GM12878 (cell line): Measurements from ENCODE around the gene NEMF. TPM values are rescaled to one million over a fixed set of nuclear protein-coding genes. Genes with fewer than 3 reads are reported as not detected.
A peak's percentile ranks its signal among the peaks of the same experiment; 100 is the strongest.

ENCODE experiments used
- BRCA1 ChIP-seq: IDR thresholded peaks from 2 replicates; pipeline ENCODE4 v1.6.1; 2011; ENCODE audit warnings: low read depth, low read length, improper control_type of control experiment
- EP300 ChIP-seq, 2 experiments: fragments of 150-350 bp in 1 of 2; IDR thresholded peaks; 2 replicates each; pipeline ENCODE4 v1.6.1; 2011 to 2012; ENCODE audit warnings: low read depth in 2 of 2, low read length in 2 of 2, borderline replicate concordance in 1 of 2, improper control_type of control experiment in 1 of 2, inconsistent platforms in 1 of 2; ENCODE audit not compliant: control insufficient read depth in 1 of 2
- ETV6 ChIP-seq, 2 experiments: fragments of 450-650 bp in 1 of 2; IDR thresholded peaks in 1 of 2; conservative IDR thresholded peaks in 1 of 2; 2 replicates each; pipeline ENCODE4 v1.6.1; 2014; ENCODE audit warnings: antibody characterized with exemption in 1 of 2, borderline replicate concordance in 1 of 2, low read depth in 1 of 2, mild to moderate bottlenecking in 1 of 2, moderate library complexity in 1 of 2
- FOXK2 ChIP-seq: fragments of 450-650 bp; IDR thresholded peaks from 2 replicates; pipeline ENCODE4 v1.6.1; 2017; ENCODE audit warnings: mild to moderate bottlenecking, moderate library complexity
- IRF3 ChIP-seq: fragments of 450-650 bp; IDR thresholded peaks from 2 replicates; pipeline ENCODE4 v1.6.1; 2014; ENCODE audit warnings: mild to moderate bottlenecking
- MTA3 ChIP-seq: IDR thresholded peaks from 2 replicates; pipeline ENCODE4 v1.6.1; 2012; ENCODE audit warnings: low read length, inconsistent platforms, borderline replicate concordance
- MYB ChIP-seq: fragments of 150-350 bp; IDR thresholded peaks from 2 replicates; pipeline ENCODE4 v1.6.1; 2014; ENCODE audit warnings: mild to moderate bottlenecking, low read depth, low read length, borderline replicate concordance
- RELA ChIP-seq: fragments of 450-650 bp; IDR thresholded peaks from 2 replicates; pipeline ENCODE4 v1.8.0; 2014; ENCODE audit warnings: borderline replicate concordance; ENCODE audit not compliant: partially characterized antibody
- RFX5 ChIP-seq: IDR thresholded peaks from 2 replicates; pipeline ENCODE4 v1.6.1; 2011; ENCODE audit warnings: low read depth, low read length, improper control_type of control experiment
- SKIL ChIP-seq: fragments of 450-650 bp; IDR thresholded peaks from 2 replicates; pipeline ENCODE4 v1.6.1; 2017; ENCODE audit warnings: mild to moderate bottlenecking, low read depth, inconsistent platforms; ENCODE audit not compliant: poor library complexity, severe bottlenecking
- STAT1 ChIP-seq: fragments of 450-650 bp; conservative IDR thresholded peaks from 2 replicates; pipeline ENCODE4 v1.6.1; 2014; ENCODE audit warnings: antibody characterized with exemption, mild to moderate bottlenecking
- YBX1 ChIP-seq: fragments of 450-650 bp; IDR thresholded peaks from 2 replicates; pipeline ENCODE4 v1.6.1; 2016; ENCODE audit warnings: antibody characterized with exemption
- polyA plus RNA-seq, 11 experiments: library from polyadenylated mRNA; depleted of rRNA in 4 of 11; unstranded in 6 of 11; stranded (reverse) in 5 of 11; fragments of >200 nt; fragmentation: Nextera tagmentation in 4 of 11; fragmentation: Illumina TruSeq in 1 of 11; extraction: Ambion mirVana in 4 of 11; extraction: Trizol in 1 of 11; gene quantifications; 1 replicate in 1 of 11; 2 replicates in 10 of 11; pipeline versions ENCODE4 v1.2.1 to v1.2.3, GENCODE V29; 2011 to 2016; ENCODE audit warnings: inconsistent platforms in 2 of 11, missing spikeins in 2 of 11, low read depth in 1 of 11
- total RNA-seq, 4 experiments: library from RNA; depleted of rRNA in 3 of 4; stranded (reverse); fragments of >200 nt in 3 of 4; fragmentation: Illumina TruSeq in 1 of 4; extraction: Trizol in 1 of 4; gene quantifications; 2 replicates each; pipeline versions ENCODE4 v1.2.1 to v1.2.3, GENCODE V29; 2013 to 2021

Gene NEMF
- total and polyA plus RNA-seq, 10 of the 15 experiments (the other 5 are each of a cell fraction or from before 2014, with no cell fraction given): 31.5 to 80.1 (median 61.1) TPM

- TF ChIP-seq FOXK2 (no peak), IRF3 (no peak), SKIL (peak; percentile 89), MTA3 (no peak; the same call in 1 of the 2 replicates), MYB (no peak), YBX1 (no peak), ETV6 (conservative IDR thresholded peaks at IDR 0.05 in 1 of 2, IDR thresholded peaks at IDR 0.05 in 1 of 2; ENCODE audit: borderline replicate concordance in 1 of 2, low read depth in 1 of 2) (peak in 1 of 2 experiments; percentile 26; a peak in 1 of 4 replicates), RELA (peak; percentile 79), EP300 (IDR thresholded peaks at IDR 0.05; ENCODE audit: borderline replicate concordance in 1 of 2, control insufficient read depth in 1 of 2, low read depth in 2 of 2, low read length in 2 of 2) (no peak), BRCA1 (no peak), RFX5 (no peak), STAT1 (no peak)
Observed at GRCh38 chr14:49852301-49853157, at the start of gene NEMF (continued).
